Measurements from ENCODE around the gene UBE2E2. TPM values are rescaled to one million over a fixed set of nuclear protein-coding genes. Genes with fewer than 3 reads are reported as not detected.

UBE2E2 gene
- total RNA-seq, 3 donors from 2014 or later: 4.8 to 24.4 (median 8.9) TPM

- Histone ChIP-seq H3K4me3 (no peak overlapping the region), H3K9me3 (no peaks in the 10 kb centered on the region), H3K36me3 (ENCODE audit: low read depth) (no peaks in the 10 kb centered on the region), H3K4me1 (ENCODE audit: low read depth) (no peaks in the 10 kb centered on the region)
- ATAC-seq (no peak), DNase-seq (no peak)
- TF ChIP-seq, protein P1, sequence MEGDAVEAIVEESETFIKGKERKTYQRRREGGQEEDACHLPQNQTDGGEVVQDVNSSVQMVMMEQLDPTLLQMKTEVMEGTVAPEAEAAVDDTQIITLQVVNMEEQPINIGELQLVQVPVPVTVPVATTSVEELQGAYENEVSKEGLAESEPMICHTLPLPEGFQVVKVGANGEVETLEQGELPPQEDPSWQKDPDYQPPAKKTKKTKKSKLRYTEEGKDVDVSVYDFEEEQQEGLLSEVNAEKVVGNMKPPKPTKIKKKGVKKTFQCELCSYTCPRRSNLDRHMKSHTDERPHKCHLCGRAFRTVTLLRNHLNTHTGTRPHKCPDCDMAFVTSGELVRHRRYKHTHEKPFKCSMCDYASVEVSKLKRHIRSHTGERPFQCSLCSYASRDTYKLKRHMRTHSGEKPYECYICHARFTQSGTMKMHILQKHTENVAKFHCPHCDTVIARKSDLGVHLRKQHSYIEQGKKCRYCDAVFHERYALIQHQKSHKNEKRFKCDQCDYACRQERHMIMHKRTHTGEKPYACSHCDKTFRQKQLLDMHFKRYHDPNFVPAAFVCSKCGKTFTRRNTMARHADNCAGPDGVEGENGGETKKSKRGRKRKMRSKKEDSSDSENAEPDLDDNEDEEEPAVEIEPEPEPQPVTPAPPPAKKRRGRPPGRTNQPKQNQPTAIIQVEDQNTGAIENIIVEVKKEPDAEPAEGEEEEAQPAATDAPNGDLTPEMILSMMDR (IDR thresholded peaks at IDR 0.05): no peak
- intact Hi-C loops (cut with DNase I, micrococcal nuclease): no loop called here
Measured at GRCh38 chr3:23457697-23458096, 254.6 kb downstream of the UBE2E2 start.

- Histone ChIP-seq H3K9me3 (no peaks in the 10 kb centered on the region), H3K4me3 (no peak overlapping the region), H3K36me3 (ENCODE audit: low read depth) (no peaks in the 10 kb centered on the region), H3K4me1 (ENCODE audit: low read depth) (no peaks in the 10 kb centered on the region)
- intact Hi-C loops (cut with DNase I, micrococcal nuclease): no loop called here
- TF ChIP-seq, protein P1 (IDR thresholded peaks at IDR 0.05): no peak
- DNase-seq: no peak
- no peak for ATAC-seq
Measured at GRCh38 chr3:23459465-23459864, 256.3 kb downstream of the UBE2E2 start.

DNA sequence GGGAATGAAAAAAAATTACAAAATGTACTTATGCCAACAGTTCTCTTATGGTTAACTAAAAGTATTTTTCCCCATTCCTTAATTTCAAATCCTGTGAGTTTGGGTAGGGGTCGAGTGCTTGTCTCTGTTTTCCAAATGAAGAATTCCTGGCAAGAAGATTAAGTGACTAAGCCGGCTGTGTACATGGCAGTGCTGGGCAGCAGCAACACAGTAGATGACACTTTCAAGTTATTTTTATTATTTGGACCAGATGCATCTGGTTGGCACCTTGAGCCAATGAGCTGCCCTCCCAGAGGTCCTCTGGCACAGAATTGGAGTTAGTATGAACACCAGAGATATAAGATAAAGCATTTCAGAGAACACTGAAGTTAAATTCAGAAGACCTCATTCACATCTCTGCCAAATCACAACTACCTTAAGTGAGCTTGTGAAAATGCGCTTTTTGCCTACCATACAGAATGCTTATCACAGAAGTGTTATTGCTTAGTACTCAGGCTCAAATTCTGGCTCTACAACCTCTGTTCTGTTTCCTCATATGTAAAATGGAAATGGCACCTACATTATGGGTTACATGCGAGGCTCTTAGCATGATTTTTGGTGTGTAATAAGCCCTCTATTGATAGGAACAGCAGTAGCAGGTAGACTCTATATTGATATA lies 256.9 kb downstream of the UBE2E2 start:
- Histone ChIP-seq H3K4me1 (ENCODE audit: low read depth) (no peaks in the 10 kb centered on the region), H3K4me3 (no peak overlapping the region), H3K36me3 (ENCODE audit: low read depth) (no peaks in the 10 kb centered on the region), H3K9me3 (no peaks in the 10 kb centered on the region)
- TF ChIP-seq, protein P1 (IDR thresholded peaks at IDR 0.05): no peak
- intact Hi-C loops (cut with DNase I, micrococcal nuclease): no loop called here
- DNase-seq (no peak), ATAC-seq (no peak)

DNA sequence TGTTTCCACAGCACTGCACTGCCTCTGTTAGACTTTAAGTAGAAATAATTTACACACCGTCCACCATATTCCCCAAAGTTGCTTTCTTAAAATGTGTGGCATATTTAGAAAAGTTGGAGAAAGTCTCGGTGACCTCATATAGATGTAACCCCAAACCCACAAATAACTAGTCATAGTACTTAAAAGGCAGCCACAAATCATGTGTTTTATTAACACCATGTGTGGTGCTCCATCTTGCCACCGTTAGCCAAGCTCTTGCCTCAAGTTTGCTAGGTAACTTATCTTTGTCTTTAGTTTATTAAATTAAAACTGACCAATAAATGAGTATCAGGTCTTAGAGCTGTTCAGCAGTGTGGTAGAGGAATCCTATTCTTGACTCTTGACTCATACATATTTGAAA lies 257.9 kb downstream of the UBE2E2 start:
- no peaks in the 10 kb centered on the region for H3K36me3 ChIP-seq (ENCODE audit: low read depth)
- ATAC-seq: no peak
- no peaks in the 10 kb centered on the region for H3K9me3 ChIP-seq
- no peaks in the 10 kb centered on the region for H3K4me1 ChIP-seq (ENCODE audit: low read depth)
- no peak overlapping the region for H3K4me3 ChIP-seq
- TF ChIP-seq, protein P1 (IDR thresholded peaks at IDR 0.05): no peak
- intact Hi-C loops (cut with DNase I, micrococcal nuclease): no loop called here
- DNase-seq: no peak

DNA sequence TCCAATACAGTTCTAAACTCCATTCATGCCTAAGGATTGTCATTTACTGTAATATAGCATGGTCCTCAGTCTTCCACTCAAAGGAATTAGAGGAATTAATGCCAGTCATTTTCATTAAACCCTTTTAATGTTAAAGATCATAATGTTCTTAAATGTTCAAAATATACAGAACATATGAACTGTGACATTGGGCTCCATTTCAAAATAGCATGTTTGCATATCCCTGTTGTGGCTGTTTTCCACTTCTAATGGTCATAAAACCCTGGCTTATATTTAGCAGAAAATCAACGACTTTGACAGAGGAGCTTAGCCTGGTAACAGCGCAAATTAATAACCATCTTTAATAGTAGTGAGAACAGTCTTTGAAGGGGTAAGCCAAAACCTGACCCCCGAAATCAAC lies 260.7 kb downstream of the UBE2E2 start:
- Histone ChIP-seq H3K4me3 (no peak overlapping the region), H3K4me1 (ENCODE audit: low read depth) (no peaks in the 10 kb centered on the region), H3K9me3 (no peaks in the 10 kb centered on the region), H3K36me3 (ENCODE audit: low read depth) (no peaks in the 10 kb centered on the region)
- DNase-seq: no peak
- TF ChIP-seq, protein P1 (IDR thresholded peaks at IDR 0.05): no peak
- no peak for ATAC-seq
- intact Hi-C loops (cut with DNase I, micrococcal nuclease): no loop called here

DNA sequence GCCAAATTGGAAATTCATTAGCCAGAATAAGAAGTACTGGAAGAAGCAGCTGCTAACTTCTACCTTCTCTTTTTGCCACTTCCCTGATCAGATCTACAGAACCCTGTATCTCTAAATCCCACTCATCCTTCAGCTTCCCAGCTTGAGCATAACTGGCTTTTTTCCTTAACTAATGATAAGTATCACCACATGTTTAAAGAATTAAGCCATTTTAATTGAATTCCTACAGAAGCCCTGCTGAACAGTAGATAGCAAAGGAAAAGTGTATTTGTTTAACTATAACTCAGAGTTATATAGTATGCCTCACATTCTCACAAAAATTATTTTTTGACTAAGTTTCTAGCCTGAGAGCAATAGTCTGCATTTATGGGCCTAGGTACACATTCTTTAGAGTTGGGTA lies 262.4 kb downstream of the UBE2E2 start:
- H3K9me3 ChIP-seq: no peaks in the 10 kb centered on the region
- H3K4me1 ChIP-seq (ENCODE audit: low read depth): no peaks in the 10 kb centered on the region
- ATAC-seq: no peak
- H3K4me3 ChIP-seq: no peak overlapping the region
- intact Hi-C loops (cut with DNase I, micrococcal nuclease): no loop called here
- TF ChIP-seq, protein P1 (IDR thresholded peaks at IDR 0.05): no peak
- H3K36me3 ChIP-seq (ENCODE audit: low read depth): no peaks in the 10 kb centered on the region
- no peak for DNase-seq
